ENCODE data around the gene RGL1. TPM values are rescaled to one million over a fixed set of nuclear protein-coding genes. Genes with fewer than 3 reads are reported as not detected.

The RGL1 gene
- total RNA-seq, 1 experiment from 2014 or later: 1.5 TPM

DNA sequence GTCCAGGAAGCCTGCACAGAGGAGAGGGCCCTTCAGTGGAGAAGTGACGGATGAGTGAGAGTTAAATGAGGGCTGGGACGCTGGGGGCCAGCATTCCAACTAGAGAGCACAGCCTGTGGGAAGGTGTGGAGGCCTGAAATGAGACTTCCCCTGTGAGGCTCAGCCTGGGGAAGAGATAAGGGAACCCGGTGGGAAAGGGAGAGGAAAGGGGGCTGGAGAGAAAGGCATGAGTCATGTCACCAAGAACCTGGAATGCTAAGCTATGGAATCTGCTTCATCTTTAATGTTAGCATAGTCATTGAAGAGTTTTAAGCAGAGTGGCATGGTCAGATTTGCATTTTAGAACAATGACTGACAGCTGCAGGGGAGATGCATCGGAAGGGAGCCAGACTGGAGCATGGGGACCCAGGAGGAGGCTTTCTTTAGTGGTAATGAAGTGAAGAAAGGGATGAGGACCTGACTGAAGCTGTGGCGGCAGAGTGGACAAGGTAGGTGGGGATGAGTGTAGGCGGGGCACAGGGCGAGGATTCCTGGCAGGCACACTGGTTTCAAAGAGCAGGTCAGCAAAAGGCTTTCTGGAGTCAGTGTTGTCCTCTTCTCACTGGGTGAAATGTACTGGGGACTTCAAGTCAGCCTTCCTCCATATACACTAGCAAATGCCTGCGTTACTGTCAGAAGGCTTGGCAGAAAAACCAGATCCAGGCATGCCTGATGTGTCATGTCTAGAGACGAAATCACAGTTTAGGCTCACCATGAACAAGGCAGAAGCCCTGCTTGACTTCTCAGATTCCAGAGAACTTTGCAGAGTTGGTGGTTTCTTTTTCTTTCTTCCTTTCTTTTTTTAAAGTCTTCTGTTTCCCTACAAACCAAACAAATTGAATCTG, 8.0 kb downstream of the RGL1 start:
- CTCF ChIA-PET: no interaction called here
- no TSS peak for BruUV-seq (replicated peaks)
- H3F3A ChIP-seq (ENCODE audit: low read length, unreplicated experiment): no peaks in the 10 kb centered on the region
- H4K20me1 ChIP-seq (ENCODE audit: low read length): no peaks in the 10 kb centered on the region
- H3K4me1 ChIP-seq (ENCODE audit: insufficient read depth, low read length): peaks cover 13% of the 10 kb centered on the region
- H3K27ac ChIP-seq (ENCODE audit: low read length): no peak overlapping the region
- H3K9me3 ChIP-seq (ENCODE audit: low read length): no peaks in the 10 kb centered on the region
- POLR2A ChIA-PET (ENCODE audit: unreplicated experiment): no interaction called here
- no peak overlapping the region for H3K9ac ChIP-seq (ENCODE audit: low read length)
- H3K4me3 ChIP-seq (ENCODE audit: low read length): no peak overlapping the region
- TF ChIP-seq EZH2phosphoT487 (IDR thresholded peaks at IDR 0.05; ENCODE audit: borderline replicate concordance, low read length): no peak
- no peak for TF ChIP-seq EZH2 (IDR thresholded peaks at IDR 0.05; ENCODE audit: low read length, unreplicated experiment)
- TF ChIP-seq, protein P1, sequence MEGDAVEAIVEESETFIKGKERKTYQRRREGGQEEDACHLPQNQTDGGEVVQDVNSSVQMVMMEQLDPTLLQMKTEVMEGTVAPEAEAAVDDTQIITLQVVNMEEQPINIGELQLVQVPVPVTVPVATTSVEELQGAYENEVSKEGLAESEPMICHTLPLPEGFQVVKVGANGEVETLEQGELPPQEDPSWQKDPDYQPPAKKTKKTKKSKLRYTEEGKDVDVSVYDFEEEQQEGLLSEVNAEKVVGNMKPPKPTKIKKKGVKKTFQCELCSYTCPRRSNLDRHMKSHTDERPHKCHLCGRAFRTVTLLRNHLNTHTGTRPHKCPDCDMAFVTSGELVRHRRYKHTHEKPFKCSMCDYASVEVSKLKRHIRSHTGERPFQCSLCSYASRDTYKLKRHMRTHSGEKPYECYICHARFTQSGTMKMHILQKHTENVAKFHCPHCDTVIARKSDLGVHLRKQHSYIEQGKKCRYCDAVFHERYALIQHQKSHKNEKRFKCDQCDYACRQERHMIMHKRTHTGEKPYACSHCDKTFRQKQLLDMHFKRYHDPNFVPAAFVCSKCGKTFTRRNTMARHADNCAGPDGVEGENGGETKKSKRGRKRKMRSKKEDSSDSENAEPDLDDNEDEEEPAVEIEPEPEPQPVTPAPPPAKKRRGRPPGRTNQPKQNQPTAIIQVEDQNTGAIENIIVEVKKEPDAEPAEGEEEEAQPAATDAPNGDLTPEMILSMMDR (conservative IDR thresholded peaks at IDR 0.05; ENCODE audit: low read depth, low read length): no peak
- DNase-seq (no peak), ATAC-seq (no peak)
- H3K27me3 ChIP-seq (ENCODE audit: low read length): no peaks in the 10 kb centered on the region
- intact Hi-C loops (cut with micrococcal nuclease): no loop called here
- no peak overlapping the region for H3K4me2 ChIP-seq (ENCODE audit: low read length)
- no peaks in the 10 kb centered on the region for H3K36me3 ChIP-seq (ENCODE audit: low read depth, low read length)
- no peaks in the 10 kb centered on the region for H3K9me2 ChIP-seq (replicated peaks; ENCODE audit: low read length)
- no peaks in the 10 kb centered on the region for H3K79me2 ChIP-seq (ENCODE audit: low read length)
- H2AFZ ChIP-seq (ENCODE audit: low read length): no peak overlapping the region

- Histone ChIP-seq H3K9me3 (ENCODE audit: low read length) (no peaks in the 10 kb centered on the region), H3K4me1 (ENCODE audit: insufficient read depth, low read length) (peaks cover 9% of the 10 kb centered on the region; the same call in 1 of the 2 replicates), H3K4me2 (ENCODE audit: low read length) (no peak overlapping the region), H3K9ac (ENCODE audit: low read length) (no peak overlapping the region), H2AFZ (ENCODE audit: low read length) (no peak overlapping the region), H3K27ac (ENCODE audit: low read length) (no peak overlapping the region), H3K9me2 (replicated peaks; ENCODE audit: low read length) (no peaks in the 10 kb centered on the region), H3K36me3 (ENCODE audit: low read depth, low read length) (no peaks in the 10 kb centered on the region), H3K4me3 (ENCODE audit: low read length) (no peak overlapping the region), H3K27me3 (ENCODE audit: low read length) (no peaks in the 10 kb centered on the region), H3K79me2 (ENCODE audit: low read length) (no peaks in the 10 kb centered on the region), H3F3A (ENCODE audit: low read length, unreplicated experiment) (no peaks in the 10 kb centered on the region), H4K20me1 (ENCODE audit: low read length) (no peaks in the 10 kb centered on the region)
- CTCF ChIA-PET: no interaction called here
- POLR2A ChIA-PET (ENCODE audit: unreplicated experiment): no interaction called here
- no TSS peak for BruUV-seq (replicated peaks)
- ATAC-seq: no peak
- TF ChIP-seq, protein P1 (conservative IDR thresholded peaks at IDR 0.05; ENCODE audit: low read depth, low read length): no peak
- TF ChIP-seq EZH2 (IDR thresholded peaks at IDR 0.05; ENCODE audit: low read length, unreplicated experiment) (no peak), EZH2phosphoT487 (IDR thresholded peaks at IDR 0.05; ENCODE audit: borderline replicate concordance, low read length) (no peak)
- DNase-seq: no peak
- intact Hi-C loops (cut with micrococcal nuclease): no loop called here
These were observed 9.3 kb downstream of the RGL1 start for GRCh38 chr1:183814121-183814681.

- no TSS peak for BruUV-seq (replicated peaks)
- H3K4me1 ChIP-seq (ENCODE audit: insufficient read depth, low read length): peaks cover 10% of the 10 kb centered on the region; the same call in 1 of the 2 replicates
- H3K9me3 ChIP-seq (ENCODE audit: low read length): no peaks in the 10 kb centered on the region
- ATAC-seq (no peak), DNase-seq (no peak)
- ChIA-PET POLR2A (ENCODE audit: unreplicated experiment) (no interaction called here), CTCF (no interaction called here)
- H3K4me2 ChIP-seq (ENCODE audit: low read length): no peak overlapping the region
- H2AFZ ChIP-seq (ENCODE audit: low read length): no peak overlapping the region
- H3K27ac ChIP-seq (ENCODE audit: low read length): no peak overlapping the region
- H3K36me3 ChIP-seq (ENCODE audit: low read depth, low read length): no peaks in the 10 kb centered on the region
- H3K9ac ChIP-seq (ENCODE audit: low read length): no peak overlapping the region
- H3F3A ChIP-seq (ENCODE audit: low read length, unreplicated experiment): no peaks in the 10 kb centered on the region
- no peaks in the 10 kb centered on the region for H4K20me1 ChIP-seq (ENCODE audit: low read length)
- TF ChIP-seq EZH2 (IDR thresholded peaks at IDR 0.05; ENCODE audit: low read length, unreplicated experiment) (no peak), EZH2phosphoT487 (IDR thresholded peaks at IDR 0.05; ENCODE audit: borderline replicate concordance, low read length) (no peak)
- TF ChIP-seq, protein P1 (conservative IDR thresholded peaks at IDR 0.05; ENCODE audit: low read depth, low read length): no peak
- intact Hi-C loops (cut with micrococcal nuclease): no loop called here
- H3K4me3 ChIP-seq (ENCODE audit: low read length): no peak overlapping the region
- no peaks in the 10 kb centered on the region for H3K79me2 ChIP-seq (ENCODE audit: low read length)
- H3K9me2 ChIP-seq (replicated peaks; ENCODE audit: low read length): no peaks in the 10 kb centered on the region
- no peaks in the 10 kb centered on the region for H3K27me3 ChIP-seq (ENCODE audit: low read length)
These were observed 11.2 kb downstream of the RGL1 start for GRCh38 chr1:183816110-183816509.

All from PC-3 (cell line).